ENCODE data around the gene CPLANE2.

Gene CPLANE2

DNA sequence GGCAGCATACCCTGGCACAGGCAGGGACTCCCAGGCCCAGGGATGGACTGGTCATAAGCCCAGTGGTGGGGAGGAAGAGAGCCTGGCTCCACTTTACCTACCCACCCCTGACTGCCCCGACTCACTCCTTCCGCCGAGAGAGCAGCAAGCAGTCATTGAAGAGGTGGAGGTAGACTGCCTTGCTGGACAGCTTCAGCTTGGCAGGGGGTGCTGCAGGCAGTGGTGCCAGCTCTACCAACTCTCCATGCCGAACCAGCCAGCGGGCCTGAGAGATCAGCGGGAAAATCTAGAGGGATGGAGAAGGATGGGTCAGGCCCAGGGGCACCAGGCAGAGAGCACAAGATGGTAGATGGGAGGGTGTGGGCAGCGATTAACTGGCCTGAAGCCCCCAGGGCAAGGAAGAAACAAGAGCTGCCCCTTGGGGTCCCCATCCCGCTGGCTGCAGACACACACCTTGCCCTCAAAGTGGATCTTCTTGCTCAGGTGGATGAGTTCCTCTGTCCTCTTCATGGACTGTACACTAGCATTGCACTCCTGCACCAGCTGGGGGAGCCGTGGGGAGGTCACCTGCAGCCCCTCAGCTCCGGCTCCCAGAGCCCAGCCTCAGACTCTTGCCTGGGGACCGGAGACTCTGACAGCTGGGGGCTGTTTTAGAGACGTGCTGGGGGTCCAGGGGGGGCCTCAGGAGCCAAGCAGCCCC, 32.2 kb downstream of the CPLANE2 start:
- no peak overlapping the region for H3K4me3 ChIP-seq (ENCODE audit: control insufficient read depth, low read depth, low read length)
- no peak for DNase-seq (ENCODE audit: low read depth)
- TF ChIP-seq, protein P1, sequence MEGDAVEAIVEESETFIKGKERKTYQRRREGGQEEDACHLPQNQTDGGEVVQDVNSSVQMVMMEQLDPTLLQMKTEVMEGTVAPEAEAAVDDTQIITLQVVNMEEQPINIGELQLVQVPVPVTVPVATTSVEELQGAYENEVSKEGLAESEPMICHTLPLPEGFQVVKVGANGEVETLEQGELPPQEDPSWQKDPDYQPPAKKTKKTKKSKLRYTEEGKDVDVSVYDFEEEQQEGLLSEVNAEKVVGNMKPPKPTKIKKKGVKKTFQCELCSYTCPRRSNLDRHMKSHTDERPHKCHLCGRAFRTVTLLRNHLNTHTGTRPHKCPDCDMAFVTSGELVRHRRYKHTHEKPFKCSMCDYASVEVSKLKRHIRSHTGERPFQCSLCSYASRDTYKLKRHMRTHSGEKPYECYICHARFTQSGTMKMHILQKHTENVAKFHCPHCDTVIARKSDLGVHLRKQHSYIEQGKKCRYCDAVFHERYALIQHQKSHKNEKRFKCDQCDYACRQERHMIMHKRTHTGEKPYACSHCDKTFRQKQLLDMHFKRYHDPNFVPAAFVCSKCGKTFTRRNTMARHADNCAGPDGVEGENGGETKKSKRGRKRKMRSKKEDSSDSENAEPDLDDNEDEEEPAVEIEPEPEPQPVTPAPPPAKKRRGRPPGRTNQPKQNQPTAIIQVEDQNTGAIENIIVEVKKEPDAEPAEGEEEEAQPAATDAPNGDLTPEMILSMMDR (conservative IDR thresholded peaks at IDR 0.05; ENCODE audit: control insufficient read depth, insufficient read depth, low read depth, low read length): peak; percentile 36

DNA sequence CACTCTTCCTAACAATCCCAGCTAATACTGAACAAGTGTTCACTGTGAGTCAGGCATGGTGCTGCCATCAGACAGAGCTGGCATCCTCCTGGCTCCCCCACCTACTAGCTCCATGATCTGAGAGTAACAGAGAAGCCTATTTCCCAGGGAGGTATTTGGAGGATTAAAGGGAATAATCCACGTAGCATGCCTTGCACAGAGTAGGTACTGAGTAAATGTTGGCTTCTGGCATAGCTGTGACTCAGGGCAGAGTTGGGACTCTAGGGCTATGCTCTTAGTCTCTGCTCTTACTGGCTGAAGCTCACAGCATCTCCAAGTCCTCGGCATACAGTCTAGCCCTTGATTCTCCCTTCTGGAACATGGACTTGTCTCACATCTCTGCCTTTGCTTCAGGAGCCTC, 32.8 kb downstream of the CPLANE2 start:
- H3K4me3 ChIP-seq (ENCODE audit: control insufficient read depth, low read depth, low read length): no peak overlapping the region
- TF ChIP-seq, protein P1 (conservative IDR thresholded peaks at IDR 0.05; ENCODE audit: control insufficient read depth, insufficient read depth, low read depth, low read length): no peak
- no peak for DNase-seq (ENCODE audit: low read depth)

DNA sequence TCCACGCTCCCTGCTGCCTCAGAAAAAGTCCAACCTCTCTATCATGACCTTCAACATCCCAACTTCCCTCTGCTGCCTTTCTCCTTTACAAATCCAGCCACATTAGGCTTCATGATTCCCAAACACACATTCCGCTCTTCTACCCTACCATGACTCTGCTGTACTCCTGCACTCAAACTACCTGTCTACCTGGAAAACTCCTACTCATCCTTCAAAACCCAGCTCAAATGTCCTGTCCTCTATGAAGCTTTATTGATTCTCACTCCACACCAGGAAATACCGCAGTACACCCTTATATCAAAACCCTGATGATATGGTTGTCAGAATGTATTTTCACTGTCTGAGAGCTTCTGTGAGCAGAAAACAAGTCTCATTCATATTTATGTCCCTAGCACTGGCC, 33.4 kb downstream of the CPLANE2 start:
- no peak for DNase-seq (ENCODE audit: low read depth)
- TF ChIP-seq, protein P1 (conservative IDR thresholded peaks at IDR 0.05; ENCODE audit: control insufficient read depth, insufficient read depth, low read depth, low read length): no peak
- H3K4me3 ChIP-seq (ENCODE audit: control insufficient read depth, low read depth, low read length): no peak overlapping the region

DNA sequence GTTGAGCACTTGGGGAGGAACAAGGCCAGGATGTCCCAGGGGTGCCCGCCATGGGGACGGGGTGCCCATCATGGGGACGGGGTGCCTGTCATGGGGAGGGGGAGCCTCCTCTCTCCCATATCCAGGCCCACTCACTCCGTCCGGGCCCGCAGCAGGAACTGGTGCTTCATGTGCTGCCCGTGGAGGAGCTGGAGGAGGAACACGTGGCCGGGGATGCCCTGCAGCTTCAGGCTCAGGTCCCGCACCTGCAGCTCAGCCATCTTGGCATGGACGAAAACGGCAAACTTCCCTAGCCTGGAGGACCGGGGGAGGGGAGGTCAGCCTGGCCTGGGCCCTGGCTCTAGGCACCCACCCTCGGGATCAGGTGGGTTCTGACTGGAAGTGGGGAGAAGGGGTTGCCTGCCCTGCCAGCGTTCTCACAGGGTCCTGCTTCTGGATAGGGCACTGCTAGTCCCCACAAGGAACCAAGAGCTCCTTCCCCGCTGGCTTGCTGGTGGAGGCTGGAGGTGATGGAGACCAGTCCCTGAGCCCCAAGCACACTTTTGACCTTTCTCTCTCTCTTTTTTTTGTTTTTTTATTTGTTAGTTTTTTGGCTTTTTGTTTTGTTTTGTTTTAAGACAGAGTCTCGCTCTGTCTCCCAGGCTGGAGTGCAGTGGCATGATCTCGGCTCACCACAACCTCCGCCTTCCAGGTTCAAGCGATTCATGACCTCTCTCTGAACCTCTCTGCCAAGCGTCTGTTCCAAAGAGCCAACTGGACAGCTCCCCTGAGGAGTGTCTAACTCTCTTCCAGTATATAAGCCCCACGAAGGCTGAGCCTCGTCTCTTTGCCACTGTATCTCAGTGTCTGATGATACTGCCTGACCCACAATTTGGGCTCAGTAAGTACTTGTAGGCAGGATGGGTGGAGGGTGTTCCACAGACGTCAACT, 34.4 kb downstream of the CPLANE2 start:
- TF ChIP-seq, protein P1 (conservative IDR thresholded peaks at IDR 0.05; ENCODE audit: control insufficient read depth, insufficient read depth, low read depth, low read length): no peak
- DNase-seq (ENCODE audit: low read depth): no peak
- no peak overlapping the region for H3K4me3 ChIP-seq (ENCODE audit: control insufficient read depth, low read depth, low read length)

DNA sequence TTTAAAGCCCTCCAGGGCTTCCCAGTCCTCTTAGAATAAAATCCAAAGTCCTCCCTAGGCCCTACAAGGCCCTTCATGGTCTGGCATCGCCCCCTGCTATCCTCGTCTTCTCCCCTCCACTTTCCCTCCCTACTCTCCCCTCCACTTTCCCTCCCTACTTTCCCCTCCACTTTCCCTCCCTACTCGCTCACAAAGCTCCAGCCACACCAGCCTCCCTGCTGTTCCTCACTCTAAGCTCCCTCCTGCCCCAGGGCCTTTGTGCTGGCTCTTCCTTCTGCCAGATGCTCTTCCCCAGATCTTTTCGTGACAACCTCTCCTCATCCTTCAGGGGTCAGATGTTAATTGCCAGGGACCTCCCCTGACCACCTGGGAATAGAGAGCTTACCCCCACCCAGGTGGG, 37.3 kb downstream of the CPLANE2 start:
- TF ChIP-seq, protein P1 (conservative IDR thresholded peaks at IDR 0.05; ENCODE audit: control insufficient read depth, insufficient read depth, low read depth, low read length): no peak
- no peak for DNase-seq (ENCODE audit: low read depth)
- H3K4me3 ChIP-seq (ENCODE audit: control insufficient read depth, low read depth, low read length): no peak overlapping the region

DNA sequence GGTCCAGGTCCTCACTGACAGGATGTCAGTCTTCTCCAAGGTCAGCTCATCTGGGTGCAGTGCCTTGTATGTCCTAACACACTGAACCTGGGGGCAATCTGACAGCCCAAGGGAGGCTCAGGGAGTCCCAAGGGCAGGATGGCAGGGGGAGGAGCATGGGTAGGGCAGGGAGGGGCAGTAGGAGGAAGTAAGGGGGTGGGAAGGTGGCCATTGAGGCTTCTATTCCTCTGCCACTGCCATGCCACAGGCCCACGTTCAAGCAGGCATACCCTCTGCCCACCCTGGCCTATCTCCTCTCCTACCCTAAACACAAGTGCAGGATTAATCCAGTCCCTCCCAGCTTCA, 37.9 kb downstream of the CPLANE2 start:
- TF ChIP-seq, protein P1 (conservative IDR thresholded peaks at IDR 0.05; ENCODE audit: control insufficient read depth, insufficient read depth, low read depth, low read length): no peak
- DNase-seq (ENCODE audit: low read depth): no peak

More for the DNA sequence above, 37.9 kb downstream of the CPLANE2 start:
- no peak overlapping the region for H3K4me3 ChIP-seq (ENCODE audit: control insufficient read depth, low read depth, low read length)
